ENCODE measurements around the gene DRC1.

The DRC1 gene

GRCh38 chr2:26424221-26424620, 22.5 kb downstream of the DRC1 start:
- Histone ChIP-seq H3K27me3 (ENCODE audit: control insufficient read depth, insufficient read depth, low read length) (no peaks in the 10 kb centered on the region), H3K9ac (ENCODE audit: low read depth, low read length) (no peak overlapping the region), H3K4me1 (ENCODE audit: control insufficient read depth, insufficient read depth, low read length) (peaks cover 7% of the 10 kb centered on the region; the same call in 1 of the 2 replicates), H3K36me3 (ENCODE audit: control insufficient read depth, insufficient read depth, low read length) (no peaks in the 10 kb centered on the region), H3K27ac (ENCODE audit: low read depth, low read length) (no peak overlapping the region), H3K9me3 (ENCODE audit: control insufficient read depth, insufficient read depth, low read length) (no peaks in the 10 kb centered on the region), H3K4me3 (ENCODE audit: low read depth, low read length) (no peak overlapping the region)

DNA sequence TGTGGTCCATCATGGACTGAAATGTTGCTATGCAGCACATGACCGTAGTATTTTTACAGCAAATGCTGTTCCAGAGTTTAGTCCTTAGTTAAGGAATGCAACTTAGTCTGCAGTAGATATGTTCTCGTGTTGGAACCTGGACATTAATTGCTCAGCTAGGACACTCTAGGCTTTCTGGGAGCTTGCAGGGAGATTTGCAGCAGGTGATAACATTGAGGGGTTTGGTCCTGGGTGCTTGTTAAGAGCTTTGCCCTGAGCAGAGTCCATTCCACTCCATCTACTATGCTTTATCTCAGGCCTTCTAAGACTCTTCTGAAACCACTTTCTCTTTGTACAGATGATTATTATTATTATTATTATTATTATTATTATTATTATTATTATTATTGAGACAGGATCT, 27.1 kb downstream of the DRC1 start:
- Histone ChIP-seq H3K9me3 (ENCODE audit: control insufficient read depth, insufficient read depth, low read length) (no peaks in the 10 kb centered on the region), H3K4me3 (ENCODE audit: low read depth, low read length) (no peak overlapping the region), H3K27ac (ENCODE audit: low read depth, low read length) (no peak overlapping the region), H3K27me3 (ENCODE audit: control insufficient read depth, insufficient read depth, low read length) (no peaks in the 10 kb centered on the region), H3K36me3 (ENCODE audit: control insufficient read depth, insufficient read depth, low read length) (no peaks in the 10 kb centered on the region), H3K9ac (ENCODE audit: low read depth, low read length) (no peak overlapping the region), H3K4me1 (ENCODE audit: control insufficient read depth, insufficient read depth, low read length) (no peaks in the 10 kb centered on the region)

DNA sequence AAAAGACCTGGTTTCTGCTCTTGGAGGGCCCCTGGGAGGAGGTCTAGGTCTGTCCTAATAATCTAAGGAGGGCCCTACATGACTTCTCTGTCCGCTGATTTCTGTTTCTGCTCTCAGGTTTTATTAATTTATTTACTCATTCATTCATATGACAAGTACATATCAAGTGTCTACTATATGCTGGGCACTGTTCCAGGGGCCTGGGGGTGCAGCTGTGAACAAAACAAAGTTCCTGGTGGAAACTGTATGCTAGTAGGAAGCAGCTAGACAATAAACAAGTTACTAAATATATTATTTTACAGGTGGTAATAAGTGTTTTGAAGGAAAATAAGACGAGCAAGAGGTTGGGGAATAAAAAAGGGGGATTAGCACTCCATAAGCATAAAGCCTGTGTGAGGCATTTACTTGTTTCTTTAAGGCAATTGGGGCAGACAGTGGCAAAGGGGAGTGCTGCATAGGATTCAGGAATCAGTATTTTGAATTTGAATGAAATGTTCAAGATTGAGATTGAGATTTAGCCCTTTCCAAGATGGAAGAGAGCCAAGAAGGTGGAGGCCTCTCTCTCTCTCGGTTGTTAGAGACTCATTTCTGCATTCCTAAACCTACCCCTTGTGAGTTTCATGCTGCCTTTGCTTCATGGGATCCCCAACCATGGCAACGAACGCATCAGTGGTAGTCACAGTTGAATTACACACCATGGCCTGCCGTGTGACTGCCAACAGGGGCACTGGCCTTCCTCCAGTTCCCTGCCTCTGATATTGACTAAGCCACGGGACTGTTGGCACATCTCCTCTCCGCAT, 28.3 kb downstream of the DRC1 start:
- no peaks in the 10 kb centered on the region for H3K27me3 ChIP-seq (ENCODE audit: control insufficient read depth, insufficient read depth, low read length)
- H3K4me3 ChIP-seq (ENCODE audit: low read depth, low read length), result no peak overlapping the region
- no peak overlapping the region for H3K27ac ChIP-seq (ENCODE audit: low read depth, low read length)
- no peak overlapping the region for H3K9ac ChIP-seq (ENCODE audit: low read depth, low read length)
- H3K36me3 ChIP-seq (ENCODE audit: control insufficient read depth, insufficient read depth, low read length), result no peaks in the 10 kb centered on the region
- H3K4me1 ChIP-seq (ENCODE audit: control insufficient read depth, insufficient read depth, low read length), result no peaks in the 10 kb centered on the region
- H3K9me3 ChIP-seq (ENCODE audit: control insufficient read depth, insufficient read depth, low read length), result no peaks in the 10 kb centered on the region

DNA sequence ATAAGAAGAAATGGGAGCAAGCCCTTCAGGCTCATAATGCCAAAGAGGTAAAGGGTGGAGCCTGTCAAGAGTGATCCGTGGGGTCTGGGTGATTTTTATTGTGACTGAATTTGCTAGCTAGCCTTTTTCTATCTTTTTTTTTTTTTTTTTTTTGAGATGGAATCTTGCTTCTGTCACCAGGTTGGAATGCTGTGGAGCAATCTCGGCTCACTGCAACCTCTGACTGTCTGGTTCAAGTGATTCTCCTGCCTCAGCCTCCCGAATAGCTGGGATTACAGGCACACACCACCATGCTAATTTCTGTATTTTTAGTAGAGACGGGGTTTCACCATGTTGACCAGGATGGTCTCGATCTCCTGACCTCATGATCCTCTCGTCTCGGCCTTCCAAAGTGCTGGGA, 29.1 kb downstream of the DRC1 start:
- no peaks in the 10 kb centered on the region for H3K36me3 ChIP-seq (ENCODE audit: control insufficient read depth, insufficient read depth, low read length)
- no peaks in the 10 kb centered on the region for H3K9me3 ChIP-seq (ENCODE audit: control insufficient read depth, insufficient read depth, low read length)
- no peak overlapping the region for H3K9ac ChIP-seq (ENCODE audit: low read depth, low read length)
- no peak overlapping the region for H3K4me3 ChIP-seq (ENCODE audit: low read depth, low read length)
- no peaks in the 10 kb centered on the region for H3K27me3 ChIP-seq (ENCODE audit: control insufficient read depth, insufficient read depth, low read length)
- H3K4me1 ChIP-seq (ENCODE audit: control insufficient read depth, insufficient read depth, low read length), result no peaks in the 10 kb centered on the region
- no peak overlapping the region for H3K27ac ChIP-seq (ENCODE audit: low read depth, low read length)

DNA sequence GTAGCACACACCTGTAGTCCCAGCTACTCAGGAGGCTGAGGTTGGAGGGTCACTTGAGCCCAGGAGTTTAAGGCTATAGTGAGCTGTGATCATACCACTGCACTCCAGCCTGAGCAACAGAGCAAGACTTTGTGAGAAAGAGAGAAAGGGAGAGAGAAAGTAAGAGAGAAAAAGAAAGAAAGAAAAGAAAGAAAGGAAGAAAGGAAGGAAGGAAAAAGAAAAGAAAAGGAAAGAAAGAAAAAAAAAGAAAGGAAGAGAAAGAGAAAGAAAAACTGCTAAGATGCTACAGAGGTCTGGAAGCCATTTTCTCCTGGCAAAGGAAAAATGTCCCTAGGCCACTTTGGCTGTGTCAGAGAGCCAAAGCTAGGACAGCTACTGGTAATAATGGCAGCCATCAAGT, 30.6 kb downstream of the DRC1 start:
- no peak overlapping the region for H3K27ac ChIP-seq (ENCODE audit: low read depth, low read length)
- H3K27me3 ChIP-seq (ENCODE audit: control insufficient read depth, insufficient read depth, low read length), result no peaks in the 10 kb centered on the region
- no peak overlapping the region for H3K9ac ChIP-seq (ENCODE audit: low read depth, low read length)
- no peaks in the 10 kb centered on the region for H3K9me3 ChIP-seq (ENCODE audit: control insufficient read depth, insufficient read depth, low read length)
- no peak overlapping the region for H3K4me3 ChIP-seq (ENCODE audit: low read depth, low read length)
- no peaks in the 10 kb centered on the region for H3K36me3 ChIP-seq (ENCODE audit: control insufficient read depth, insufficient read depth, low read length)
- no peaks in the 10 kb centered on the region for H3K4me1 ChIP-seq (ENCODE audit: control insufficient read depth, insufficient read depth, low read length)

DNA sequence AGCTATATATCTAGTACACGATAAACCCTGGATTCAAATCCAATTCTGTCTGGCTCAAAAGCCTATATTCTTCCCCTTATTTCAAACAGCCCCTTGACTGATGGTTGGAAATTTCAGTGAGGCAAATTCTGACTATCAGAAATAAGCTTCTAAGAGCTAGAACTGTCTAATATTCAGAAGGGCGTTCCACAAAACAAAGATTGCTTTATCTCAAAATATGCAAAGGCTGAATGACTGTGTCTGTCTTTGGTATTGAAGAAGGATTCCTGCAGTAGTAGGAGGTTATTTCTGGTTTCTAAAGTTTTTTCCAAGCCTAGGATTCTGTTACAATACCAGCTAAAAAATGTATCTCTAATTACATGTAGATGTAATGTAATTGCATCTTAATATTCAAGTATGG, 31.1 kb downstream of the DRC1 start:
- no peaks in the 10 kb centered on the region for H3K4me1 ChIP-seq (ENCODE audit: control insufficient read depth, insufficient read depth, low read length)

DNA sequence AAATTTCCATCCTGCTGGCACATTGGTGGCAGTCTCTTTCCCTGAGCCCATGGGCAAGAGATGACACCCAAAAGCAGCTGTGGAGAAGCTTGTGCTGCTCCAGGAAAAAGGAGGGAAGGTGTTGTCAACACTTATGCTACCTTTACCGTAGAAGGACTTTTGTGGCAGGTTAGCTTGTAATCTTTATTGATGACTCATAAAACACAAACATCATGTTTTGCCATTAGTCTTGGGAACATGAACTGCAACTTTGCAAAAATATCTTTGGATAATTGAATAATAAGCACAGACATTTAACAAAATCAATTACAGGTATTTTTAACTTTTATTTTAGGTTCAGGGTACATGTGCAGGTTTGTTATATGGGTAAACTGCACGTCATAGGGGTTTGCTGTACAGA, 33.4 kb downstream of the DRC1 start:
- H3K9me3 ChIP-seq (ENCODE audit: control insufficient read depth, insufficient read depth, low read length), result no peaks in the 10 kb centered on the region
- H3K4me1 ChIP-seq (ENCODE audit: control insufficient read depth, insufficient read depth, low read length), result no peaks in the 10 kb centered on the region
- H3K9ac ChIP-seq (ENCODE audit: low read depth, low read length), result no peak overlapping the region
- no peak overlapping the region for H3K4me3 ChIP-seq (ENCODE audit: low read depth, low read length)
- H3K27ac ChIP-seq (ENCODE audit: low read depth, low read length), result no peak overlapping the region
- no peaks in the 10 kb centered on the region for H3K27me3 ChIP-seq (ENCODE audit: control insufficient read depth, insufficient read depth, low read length)
- no peaks in the 10 kb centered on the region for H3K36me3 ChIP-seq (ENCODE audit: control insufficient read depth, insufficient read depth, low read length)

More for the DNA sequence above, 31.1 kb downstream of the DRC1 start:
- Histone ChIP-seq H3K9ac (ENCODE audit: low read depth, low read length) (no peak overlapping the region), H3K4me3 (ENCODE audit: low read depth, low read length) (no peak overlapping the region), H3K27me3 (ENCODE audit: control insufficient read depth, insufficient read depth, low read length) (no peaks in the 10 kb centered on the region), H3K36me3 (ENCODE audit: control insufficient read depth, insufficient read depth, low read length) (no peaks in the 10 kb centered on the region), H3K27ac (ENCODE audit: low read depth, low read length) (no peak overlapping the region), H3K9me3 (ENCODE audit: control insufficient read depth, insufficient read depth, low read length) (no peaks in the 10 kb centered on the region)

DNA sequence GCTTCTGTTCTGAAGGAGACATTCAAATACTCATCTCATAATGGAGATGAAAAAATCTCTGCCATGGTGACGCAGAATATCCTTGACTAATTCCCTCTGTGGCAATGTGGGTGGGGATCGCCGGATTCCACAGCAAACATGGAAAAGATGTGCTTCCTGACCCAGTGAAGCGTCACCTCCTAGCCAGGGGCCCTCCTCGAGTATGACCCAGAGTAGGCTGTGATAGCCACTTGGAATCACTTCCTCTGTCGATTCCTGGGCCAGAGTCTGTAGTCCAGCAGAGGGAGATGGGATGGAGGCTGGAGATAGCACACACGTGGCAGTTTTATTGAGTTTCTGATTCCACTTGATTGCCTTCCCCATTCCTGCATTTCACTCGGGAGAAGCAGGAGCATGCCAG, 36.8 kb downstream of the DRC1 start:
- no peaks in the 10 kb centered on the region for H3K4me1 ChIP-seq (ENCODE audit: control insufficient read depth, insufficient read depth, low read length)

DNA sequence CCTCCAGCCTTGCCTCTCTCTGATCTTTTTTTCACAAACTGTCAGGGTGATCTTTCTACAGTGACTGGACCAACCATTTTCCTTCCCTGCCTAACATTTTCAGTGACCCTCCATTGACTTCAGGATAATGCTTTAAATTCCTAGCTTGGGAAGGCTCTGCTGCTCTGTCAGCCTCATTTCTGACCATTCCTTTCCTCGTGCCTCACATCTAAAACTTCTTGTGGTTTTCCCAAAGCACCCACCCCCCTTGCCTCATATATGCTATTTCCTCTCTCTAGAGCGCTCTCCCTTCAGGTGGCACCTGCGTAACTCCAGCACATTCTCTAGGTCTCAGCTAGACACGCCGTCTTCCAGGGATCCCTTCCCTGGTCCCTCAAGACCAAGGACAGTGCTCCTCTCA, 37.2 kb downstream of the DRC1 start:
- Histone ChIP-seq H3K4me3 (ENCODE audit: low read depth, low read length) (no peak overlapping the region), H3K27me3 (ENCODE audit: control insufficient read depth, insufficient read depth, low read length) (no peaks in the 10 kb centered on the region), H3K9me3 (ENCODE audit: control insufficient read depth, insufficient read depth, low read length) (no peaks in the 10 kb centered on the region), H3K4me1 (ENCODE audit: control insufficient read depth, insufficient read depth, low read length) (no peaks in the 10 kb centered on the region), H3K36me3 (ENCODE audit: control insufficient read depth, insufficient read depth, low read length) (no peaks in the 10 kb centered on the region), H3K27ac (ENCODE audit: low read depth, low read length) (no peak overlapping the region), H3K9ac (ENCODE audit: low read depth, low read length) (no peak overlapping the region)

More for the DNA sequence above, 36.8 kb downstream of the DRC1 start:
- Histone ChIP-seq H3K27me3 (ENCODE audit: control insufficient read depth, insufficient read depth, low read length) (no peaks in the 10 kb centered on the region), H3K36me3 (ENCODE audit: control insufficient read depth, insufficient read depth, low read length) (no peaks in the 10 kb centered on the region), H3K27ac (ENCODE audit: low read depth, low read length) (no peak overlapping the region), H3K9ac (ENCODE audit: low read depth, low read length) (no peak overlapping the region), H3K9me3 (ENCODE audit: control insufficient read depth, insufficient read depth, low read length) (no peaks in the 10 kb centered on the region), H3K4me3 (ENCODE audit: low read depth, low read length) (no peak overlapping the region)

DNA sequence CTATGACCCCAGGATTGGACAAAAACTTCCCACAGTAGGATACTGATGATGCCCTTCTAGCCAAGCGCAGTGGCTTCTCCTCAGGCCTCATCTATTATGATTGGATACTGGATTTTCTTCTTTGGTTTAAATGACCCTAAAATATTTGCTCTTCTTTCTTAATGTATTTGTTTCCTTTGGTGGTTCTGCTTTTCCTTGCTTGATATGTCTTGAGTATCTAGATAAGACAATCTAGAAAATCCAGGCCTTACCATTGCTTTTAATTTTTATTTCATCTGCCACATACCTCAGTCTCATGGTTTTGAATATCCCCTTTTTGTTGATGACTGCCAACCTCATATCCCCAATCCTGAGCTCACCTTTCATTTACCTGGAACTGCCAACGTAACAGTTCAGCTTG, 40.6 kb downstream of the DRC1 start:
- Histone ChIP-seq H3K9me3 (ENCODE audit: control insufficient read depth, insufficient read depth, low read length) (no peaks in the 10 kb centered on the region), H3K9ac (ENCODE audit: low read depth, low read length) (no peak overlapping the region), H3K36me3 (ENCODE audit: control insufficient read depth, insufficient read depth, low read length) (no peaks in the 10 kb centered on the region), H3K27ac (ENCODE audit: low read depth, low read length) (no peak overlapping the region), H3K4me1 (ENCODE audit: control insufficient read depth, insufficient read depth, low read length) (no peaks in the 10 kb centered on the region), H3K27me3 (ENCODE audit: control insufficient read depth, insufficient read depth, low read length) (no peaks in the 10 kb centered on the region), H3K4me3 (ENCODE audit: low read depth, low read length) (no peak overlapping the region)

DNA sequence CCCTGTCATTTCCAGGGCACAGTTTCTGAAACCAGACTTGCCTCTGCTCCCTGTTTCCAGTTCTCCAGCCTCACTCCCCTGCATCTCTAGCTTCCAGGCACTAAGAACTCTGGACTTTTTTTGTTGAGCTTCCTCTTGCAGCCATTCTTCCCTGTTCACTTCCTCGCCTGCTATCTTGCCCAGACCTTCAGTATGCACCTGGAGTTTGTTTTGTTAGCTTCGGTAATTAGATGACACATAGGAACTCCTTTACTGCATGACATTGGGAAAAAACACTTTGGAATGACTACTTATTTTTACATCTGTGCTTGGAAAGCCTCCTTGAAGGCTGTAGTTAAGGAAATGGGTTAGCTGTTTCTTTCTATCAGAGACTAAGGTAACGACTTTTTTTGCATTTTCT, 41.0 kb downstream of the DRC1 start:
- Histone ChIP-seq H3K27ac (ENCODE audit: low read depth, low read length) (no peak overlapping the region), H3K9me3 (ENCODE audit: control insufficient read depth, insufficient read depth, low read length) (no peaks in the 10 kb centered on the region), H3K36me3 (ENCODE audit: control insufficient read depth, insufficient read depth, low read length) (no peaks in the 10 kb centered on the region), H3K4me1 (ENCODE audit: control insufficient read depth, insufficient read depth, low read length) (no peaks in the 10 kb centered on the region), H3K27me3 (ENCODE audit: control insufficient read depth, insufficient read depth, low read length) (no peaks in the 10 kb centered on the region), H3K4me3 (ENCODE audit: low read depth, low read length) (no peak overlapping the region), H3K9ac (ENCODE audit: low read depth, low read length) (no peak overlapping the region)

Measured in HUES48 (cell line).